ENCODE measurements around the gene AIG1.
"Not testable (repeated sequence)": the region's sequence is repeated elsewhere in the genome, so short reads cannot be mapped to it uniquely, and the experiment has no call there.

AIG1 gene

DNA sequence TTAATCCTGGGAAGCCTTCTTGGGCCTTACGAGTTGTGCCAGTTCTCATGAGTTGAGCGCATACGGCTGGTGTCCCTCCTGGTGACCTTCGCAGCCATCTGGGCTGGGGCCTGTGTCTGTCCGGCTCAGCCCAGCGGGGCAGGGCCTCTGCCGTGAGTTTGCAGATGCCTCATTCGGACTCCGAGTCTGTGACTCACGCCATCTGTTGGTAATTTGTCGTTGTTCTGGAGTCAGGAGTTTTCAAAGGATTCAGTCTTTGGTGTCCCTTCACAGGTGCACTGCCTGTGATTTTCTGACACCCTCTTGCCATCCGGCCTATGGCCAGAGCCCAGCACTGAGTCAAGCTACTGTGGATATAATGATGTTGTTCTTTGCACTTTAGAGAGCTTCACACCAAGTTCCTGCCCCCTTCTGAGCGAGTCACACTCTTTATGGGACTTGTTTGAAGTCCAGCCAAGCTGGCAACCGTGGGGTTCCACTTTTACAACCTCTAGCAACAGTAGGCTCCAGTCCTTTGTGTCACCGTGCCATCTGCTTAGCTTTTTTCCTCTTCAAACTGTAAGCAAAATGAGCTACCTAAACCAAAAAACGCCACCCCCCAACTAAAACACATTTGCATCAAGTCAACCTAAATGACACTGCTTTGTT, 175.6 kb downstream of the AIG1 start:
- peak; percentile 25 for DNase-seq (ENCODE audit: low read depth)

DNA sequence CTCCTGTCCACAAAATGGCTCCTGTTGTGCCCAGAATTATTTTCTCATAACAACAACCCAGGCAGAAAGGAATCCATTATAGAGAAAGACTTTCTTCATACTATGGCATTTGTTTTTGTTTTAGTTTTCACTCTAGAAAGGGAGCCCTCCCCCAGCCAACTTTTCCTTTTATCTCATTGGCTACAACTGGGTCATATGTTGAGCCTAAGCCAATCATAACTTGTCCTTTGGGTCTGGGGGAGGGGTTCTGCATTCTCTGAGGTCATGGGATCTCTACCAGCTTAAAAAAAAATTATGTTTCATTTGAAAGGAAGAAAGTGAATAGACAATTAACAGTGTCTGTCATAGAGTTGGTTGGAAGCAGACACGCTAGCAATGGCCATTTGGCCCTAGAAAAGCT, 177.6 kb downstream of the AIG1 start:
- DNase-seq (ENCODE audit: low read depth), result no peak

GRCh38 chr6:143241111-143241510, 180.4 kb downstream of the AIG1 start:
- no peak for DNase-seq (ENCODE audit: low read depth)

DNA sequence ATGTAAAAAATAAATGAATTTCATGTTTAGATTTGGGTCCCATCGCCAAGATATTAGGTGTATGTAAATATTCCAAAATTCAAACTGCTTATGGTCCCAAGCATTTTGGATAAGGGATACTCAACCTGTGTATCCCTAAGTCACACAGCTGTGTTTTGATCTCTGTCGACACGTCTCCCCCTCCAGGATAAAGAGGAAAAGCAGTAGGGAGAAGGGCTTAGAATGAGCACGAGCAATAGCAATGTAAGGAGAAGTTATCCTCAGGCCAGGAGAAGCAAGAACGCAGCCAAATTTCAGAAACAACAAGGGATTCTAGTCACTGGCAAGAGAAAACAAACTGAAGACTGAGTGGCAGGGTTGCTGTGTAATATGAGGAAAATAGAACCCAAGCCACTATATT, 181.2 kb downstream of the AIG1 start:
- no peak for DNase-seq (ENCODE audit: low read depth)

DNA sequence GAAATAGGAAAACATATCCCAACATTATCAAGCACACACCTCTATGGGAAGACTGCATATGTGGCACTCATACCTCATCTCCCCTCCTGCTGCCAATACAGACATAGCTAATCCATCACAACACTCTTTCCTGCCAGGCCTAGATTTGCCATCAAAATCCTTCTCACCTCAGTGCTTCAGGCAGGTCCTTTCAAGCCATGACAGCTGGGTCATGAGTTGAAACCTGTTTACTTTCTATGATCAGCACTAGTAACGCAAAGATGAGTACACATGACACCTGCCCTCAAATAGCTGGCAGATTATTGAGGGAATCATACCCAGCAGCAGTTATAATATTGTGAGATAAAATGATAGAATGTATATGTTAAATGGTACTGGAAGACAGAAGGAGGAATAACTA, 183.1 kb downstream of the AIG1 start:
- no peak for DNase-seq (ENCODE audit: low read depth)

- DNase-seq (ENCODE audit: low read depth), result no peak
These were observed 185.0 kb downstream of the AIG1 start for GRCh38 chr6:143245656-143246055.

GRCh38 chr6:143246166-143246775, 185.6 kb downstream of the AIG1 start:
- not testable (repeated sequence) for DNase-seq (ENCODE audit: low read depth)

DNA sequence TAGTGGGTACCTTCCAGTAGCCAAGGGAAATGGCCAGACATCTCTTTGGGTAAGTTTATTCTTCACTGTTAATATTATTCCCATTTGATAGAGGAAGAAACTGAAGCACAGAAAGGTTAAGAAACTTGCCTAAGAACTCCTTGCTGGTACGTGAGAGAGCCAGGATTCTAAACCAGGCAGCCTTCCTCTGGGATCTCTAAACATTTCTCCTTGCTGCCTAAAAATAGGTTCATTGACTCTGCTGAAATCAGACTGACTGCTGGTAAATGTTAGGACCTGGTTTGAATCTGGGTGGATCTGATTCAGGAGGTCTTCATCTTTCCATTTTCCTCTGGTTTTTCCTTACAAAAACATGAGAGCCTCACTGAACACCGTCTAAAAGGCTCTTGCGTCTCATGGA, 186.9 kb downstream of the AIG1 start:
- no peak for DNase-seq (ENCODE audit: low read depth)

DNA sequence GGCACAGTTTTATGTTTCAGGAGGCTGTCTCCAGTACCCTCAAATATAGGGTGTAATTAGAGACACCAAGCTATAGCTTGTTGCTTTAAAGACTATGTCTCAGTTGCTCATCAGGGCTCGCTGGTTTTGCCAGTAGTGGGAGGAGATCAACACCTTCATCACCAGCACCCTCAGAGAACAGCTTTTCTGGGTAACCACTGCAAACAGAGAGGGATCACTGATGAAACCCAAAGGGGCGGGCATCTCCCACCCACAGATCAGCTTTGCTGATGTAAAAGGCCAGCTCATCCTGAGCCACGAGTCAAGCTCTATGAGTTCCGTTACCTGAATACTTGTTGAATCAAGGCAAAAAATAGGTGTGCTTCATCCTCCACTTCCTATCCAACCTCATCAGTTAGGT, 187.7 kb downstream of the AIG1 start:
- no peak for DNase-seq (ENCODE audit: low read depth)

GRCh38 chr6:143251288-143251687, 190.6 kb downstream of the AIG1 start:
- no peak for DNase-seq (ENCODE audit: low read depth)

DNA sequence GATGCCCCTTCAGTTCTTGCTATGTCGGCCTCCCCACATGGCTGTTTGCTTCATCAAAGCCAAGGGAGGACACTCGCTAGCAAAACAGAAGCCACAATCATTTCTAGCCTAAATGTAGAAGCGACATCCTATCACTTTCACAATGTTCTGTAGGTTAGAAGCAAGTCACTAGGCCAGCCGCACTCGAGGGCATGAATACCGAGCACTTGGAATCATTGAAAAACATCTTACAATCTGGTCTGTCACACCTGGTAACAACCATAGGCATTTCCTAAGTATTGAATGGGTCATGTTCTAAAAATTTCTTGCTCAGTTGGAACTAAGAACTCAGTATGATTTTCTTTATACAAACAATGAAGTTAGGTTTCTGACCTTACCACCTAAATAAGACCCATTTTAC, 192.3 kb downstream of the AIG1 start:
- no peak for DNase-seq (ENCODE audit: low read depth)

DNA sequence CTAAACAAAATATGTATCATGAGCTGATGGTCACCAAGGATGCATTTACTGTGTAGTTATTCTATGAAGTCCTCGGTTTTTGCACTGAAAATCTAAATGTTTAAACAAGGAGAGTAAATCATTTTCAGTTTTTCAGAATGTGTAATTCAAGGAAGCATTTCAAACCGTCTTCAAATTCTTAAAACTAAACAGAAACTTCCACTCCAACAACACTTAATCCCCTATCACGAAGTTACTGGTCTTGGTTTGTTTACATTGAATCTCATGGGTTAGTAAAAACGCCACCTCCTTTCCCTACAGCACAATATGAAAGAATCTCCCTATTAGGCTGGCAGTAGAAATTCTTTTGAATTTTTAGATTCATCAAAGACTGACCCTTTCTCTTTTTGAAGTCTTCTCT, 192.9 kb downstream of the AIG1 start:
- DNase-seq (ENCODE audit: low read depth), result no peak

DNA sequence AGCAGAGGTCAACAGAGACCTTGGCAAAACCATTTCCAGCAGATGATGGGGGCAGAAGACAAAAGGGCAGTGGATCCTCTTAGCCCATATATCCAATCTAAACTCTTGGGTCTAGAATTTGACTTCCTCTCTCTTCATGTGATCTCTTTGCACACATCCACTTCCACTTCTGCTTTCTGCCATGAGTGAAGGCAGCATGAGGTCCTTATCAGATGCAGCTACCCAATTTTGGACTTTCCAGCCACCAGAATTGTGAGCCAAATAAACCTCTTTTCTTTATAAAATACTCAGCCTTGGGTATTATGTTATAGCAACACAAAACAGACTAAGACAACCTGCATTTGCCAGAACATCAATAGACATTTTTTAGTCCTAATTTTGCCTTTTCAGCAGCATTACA, 198.3 kb downstream of the AIG1 start:
- DNase-seq (ENCODE audit: low read depth), result no peak

GRCh38 chr6:143260857-143261256, 200.2 kb downstream of the AIG1 start:
- DNase-seq (ENCODE audit: low read depth), result peak; percentile 47

DNA sequence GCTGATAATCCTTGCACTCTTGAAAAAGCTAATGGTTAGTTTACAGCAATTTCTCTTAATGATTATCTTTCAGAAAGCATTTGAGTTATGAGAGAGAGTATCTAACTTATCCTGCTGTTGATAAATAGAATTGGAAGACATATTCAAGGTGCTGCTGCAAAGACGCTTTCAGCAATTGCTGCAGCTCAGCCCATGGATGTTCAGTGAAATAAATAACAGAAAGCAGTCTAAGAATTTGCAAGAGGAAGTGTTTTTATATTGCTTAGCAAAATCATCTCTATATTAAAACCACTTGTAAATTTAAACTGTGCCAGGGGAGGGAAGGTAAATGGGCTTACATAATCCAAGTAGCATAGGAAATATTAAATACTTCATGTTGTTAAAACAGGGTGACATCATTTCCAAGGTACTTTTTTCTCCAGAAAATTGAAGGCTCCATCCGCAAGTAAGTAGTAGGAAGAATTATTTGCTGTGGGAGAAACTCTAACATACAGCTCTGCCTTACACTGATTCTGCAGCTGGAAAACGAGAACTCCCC, 201.3 kb downstream of the AIG1 start:
- DNase-seq (ENCODE audit: low read depth), result no peak

- no peak for DNase-seq (ENCODE audit: low read depth)
These were observed 202.2 kb downstream of the AIG1 start for GRCh38 chr6:143262859-143263258.

GRCh38 chr6:143264379-143264778, 203.7 kb downstream of the AIG1 start:
- DNase-seq (ENCODE audit: low read depth), result no peak

- DNase-seq (ENCODE audit: low read depth), result no peak
These were observed 204.5 kb downstream of the AIG1 start for GRCh38 chr6:143264986-143265764.

GRCh38 chr6:143267760-143268159, 207.1 kb downstream of the AIG1 start:
- no peak for DNase-seq (ENCODE audit: low read depth)

GRCh38 chr6:143268439-143268838, 207.8 kb downstream of the AIG1 start:
- DNase-seq (ENCODE audit: low read depth), result no peak

GRCh38 chr6:143270026-143270425, 209.3 kb downstream of the AIG1 start:
- peak; percentile 19 for DNase-seq (ENCODE audit: low read depth)

GRCh38 chr6:143271024-143271423, 210.3 kb downstream of the AIG1 start:
- DNase-seq (ENCODE audit: low read depth), result peak; percentile 73

DNA sequence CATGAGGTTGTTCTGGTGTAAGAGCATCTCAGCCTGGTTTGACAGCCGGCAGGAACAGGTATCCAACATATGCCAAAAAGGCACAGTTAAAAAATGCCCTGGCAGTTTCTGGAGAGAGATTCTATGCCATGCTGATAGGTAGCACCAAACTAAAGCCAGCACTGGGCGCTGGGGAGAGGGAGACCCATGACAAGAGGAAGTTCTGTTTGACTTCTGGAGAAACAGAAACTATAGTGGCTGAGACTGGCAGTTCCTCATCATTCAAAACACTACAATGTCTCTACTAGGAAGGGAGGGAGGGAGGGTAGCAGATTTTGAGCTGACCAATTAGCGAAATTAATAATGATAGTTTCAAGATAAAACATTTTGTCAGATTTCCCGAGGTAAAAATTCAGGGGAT, 215.7 kb downstream of the AIG1 start:
- DNase-seq (ENCODE audit: low read depth), result no peak
